Activated naive CD4-positive, alpha-beta T cell treated with anti-CD3 and anti-CD28 coated beads for 36 hours (primary cell): Measurements from ENCODE around the gene OBSCN. TPM values are rescaled to one million over a fixed set of nuclear protein-coding genes. Genes with fewer than 3 reads are reported as not detected.
A peak's percentile ranks its signal among the peaks of the same experiment; 100 is the strongest.

Experiments
- CTCF ChIA-PET: fragments of 350-600 bp; sonication (Branson Sonifier 250); formaldehyde crosslinking; loops from one replicate; lab custom pipeline; 2021; ENCODE audit warnings: antibody characterized with exemption; lab: Charles Lee
- DNase-seq: peaks from one replicate; pipeline ENCODE4 v3.0.0-alpha.2; 2020
- H3K27ac Mint-ChIP-seq: one replicate; pipeline ENCODE4 v1.8.0; 2021; ENCODE audit warnings: mild to moderate bottlenecking, mixed read lengths
- H3K27me3 Mint-ChIP-seq: one replicate; pipeline ENCODE4 v1.8.0; 2021; ENCODE audit warnings: low read depth, mixed read lengths
- H3K36me3 Mint-ChIP-seq: one replicate; pipeline ENCODE4 v1.8.0; 2021; ENCODE audit warnings: low read depth, mixed read lengths
- H3K4me1 Mint-ChIP-seq: one replicate; pipeline ENCODE4 v1.8.0; 2021; ENCODE audit warnings: low read depth, mixed read lengths
- H3K4me3 Mint-ChIP-seq: one replicate; pipeline ENCODE4 v1.8.0; 2021; ENCODE audit warnings: mild to moderate bottlenecking, moderate library complexity, mixed read lengths
- H3K9me3 Mint-ChIP-seq: one replicate; pipeline ENCODE4 v1.8.0; 2021; ENCODE audit warnings: mixed read lengths
- intact Hi-C: fragments of 100-400 bp; cut with micrococcal nuclease; formaldehyde crosslinking; loops from one replicate; pipeline ENCODE4 v1.15.1; 2023
- total RNA-seq, 2 experiments: library from RNA; stranded (reverse); gene quantifications; one replicate each; pipeline ENCODE4 v1.2.3, GENCODE V29; 2021

Gene OBSCN
- total RNA-seq, 2 experiments from 2014 or later = 11.5 to 13.5 TPM

DNA sequence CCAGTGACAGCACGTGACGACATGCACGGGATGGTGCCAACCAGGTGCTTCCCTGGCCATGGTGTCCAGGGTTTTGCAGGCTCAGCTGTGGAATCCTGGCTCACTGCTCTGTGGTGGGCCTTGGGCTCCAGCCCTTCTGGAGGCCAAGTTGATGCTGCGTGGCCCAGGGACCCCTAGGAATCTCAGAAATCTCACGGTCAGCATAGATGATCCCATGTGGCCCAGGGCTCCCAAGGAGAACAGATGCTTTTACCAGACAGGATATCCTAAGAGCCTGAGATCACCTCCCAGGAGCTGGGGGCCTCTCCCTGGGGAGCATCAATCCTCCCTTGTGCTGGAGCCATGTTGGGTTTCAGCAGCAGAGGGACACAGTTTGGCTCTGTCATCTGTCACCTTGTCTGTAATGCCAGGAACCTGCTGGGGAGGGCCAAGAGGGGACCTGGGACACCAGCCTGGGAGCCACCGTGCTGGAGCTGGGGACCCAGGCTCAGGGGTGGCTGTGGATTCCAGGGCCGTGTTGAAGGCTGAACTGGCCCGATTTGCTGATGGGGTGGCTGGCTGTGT is 134.9 kb downstream of the OBSCN start:
- H3K36me3 Mint-ChIP-seq = peaks cover 4% of the 10 kb centered on the region
- no peaks in the 10 kb centered on the region for H3K4me1 Mint-ChIP-seq
- H3K9me3 Mint-ChIP-seq = peaks cover 9% of the 10 kb centered on the region
- intact Hi-C loops = no loop called here
- CTCF ChIA-PET = interaction anchor here (0.7 kb wide), 1 partner anchor 726 kb away, joined by 3 read pairs; no protein-coding TSS in a partner anchor
- DNase-seq = peak; percentile 2
- H3K27ac Mint-ChIP-seq = no peak overlapping the region
- no peak overlapping the region for H3K4me3 Mint-ChIP-seq
- H3K27me3 Mint-ChIP-seq = no peaks in the 10 kb centered on the region

GRCh38 chr1:228343191-228343661 is 135.4 kb downstream of the OBSCN start:
- H3K9me3 Mint-ChIP-seq = peaks cover 9% of the 10 kb centered on the region
- H3K36me3 Mint-ChIP-seq = peaks cover 4% of the 10 kb centered on the region
- H3K27me3 Mint-ChIP-seq = no peaks in the 10 kb centered on the region
- intact Hi-C loops = no loop called here
- DNase-seq = peak; percentile 0
- no peak overlapping the region for H3K27ac Mint-ChIP-seq
- H3K4me3 Mint-ChIP-seq = no peak overlapping the region
- CTCF ChIA-PET = no interaction called here
- H3K4me1 Mint-ChIP-seq = no peaks in the 10 kb centered on the region

- Mint-ChIP-seq H3K36me3 (peaks cover 3% of the 10 kb centered on the region), H3K4me1 (no peaks in the 10 kb centered on the region), H3K9me3 (peaks cover 9% of the 10 kb centered on the region), H3K27ac (no peak overlapping the region), H3K4me3 (no peak overlapping the region), H3K27me3 (no peaks in the 10 kb centered on the region)
- intact Hi-C loops = no loop called here
- no peak for DNase-seq
- CTCF ChIA-PET = no interaction called here
Measured at GRCh38 chr1:228344631-228345072, 136.8 kb downstream of the OBSCN start.

- CTCF ChIA-PET = no interaction called here
- DNase-seq = no peak
- no peak overlapping the region for H3K27ac Mint-ChIP-seq
- intact Hi-C loops = no loop called here
- no peaks in the 10 kb centered on the region for H3K27me3 Mint-ChIP-seq
- peaks cover 3% of the 10 kb centered on the region for H3K36me3 Mint-ChIP-seq
- no peaks in the 10 kb centered on the region for H3K4me1 Mint-ChIP-seq
- no peak overlapping the region for H3K4me3 Mint-ChIP-seq
- H3K9me3 Mint-ChIP-seq = peaks cover 9% of the 10 kb centered on the region
Measured at GRCh38 chr1:228345201-228345930, 137.5 kb downstream of the OBSCN start.

GRCh38 chr1:228346731-228347130 is 138.9 kb downstream of the OBSCN start:
- intact Hi-C loops = no loop called here
- Mint-ChIP-seq H3K27ac (no peak overlapping the region), H3K4me3 (no peak overlapping the region), H3K36me3 (peaks cover 4% of the 10 kb centered on the region), H3K9me3 (peaks cover 9% of the 10 kb centered on the region), H3K4me1 (no peaks in the 10 kb centered on the region), H3K27me3 (no peaks in the 10 kb centered on the region)
- CTCF ChIA-PET = no interaction called here
- DNase-seq = no peak

GRCh38 chr1:228347181-228347580 is 139.3 kb downstream of the OBSCN start:
- H3K27ac Mint-ChIP-seq = no peak overlapping the region
- no peaks in the 10 kb centered on the region for H3K4me1 Mint-ChIP-seq
- no peak overlapping the region for H3K4me3 Mint-ChIP-seq
- peaks cover 4% of the 10 kb centered on the region for H3K36me3 Mint-ChIP-seq
- intact Hi-C loops = no loop called here
- DNase-seq = no peak
- H3K27me3 Mint-ChIP-seq = no peaks in the 10 kb centered on the region
- H3K9me3 Mint-ChIP-seq = peaks cover 9% of the 10 kb centered on the region
- CTCF ChIA-PET = no interaction called here

DNA sequence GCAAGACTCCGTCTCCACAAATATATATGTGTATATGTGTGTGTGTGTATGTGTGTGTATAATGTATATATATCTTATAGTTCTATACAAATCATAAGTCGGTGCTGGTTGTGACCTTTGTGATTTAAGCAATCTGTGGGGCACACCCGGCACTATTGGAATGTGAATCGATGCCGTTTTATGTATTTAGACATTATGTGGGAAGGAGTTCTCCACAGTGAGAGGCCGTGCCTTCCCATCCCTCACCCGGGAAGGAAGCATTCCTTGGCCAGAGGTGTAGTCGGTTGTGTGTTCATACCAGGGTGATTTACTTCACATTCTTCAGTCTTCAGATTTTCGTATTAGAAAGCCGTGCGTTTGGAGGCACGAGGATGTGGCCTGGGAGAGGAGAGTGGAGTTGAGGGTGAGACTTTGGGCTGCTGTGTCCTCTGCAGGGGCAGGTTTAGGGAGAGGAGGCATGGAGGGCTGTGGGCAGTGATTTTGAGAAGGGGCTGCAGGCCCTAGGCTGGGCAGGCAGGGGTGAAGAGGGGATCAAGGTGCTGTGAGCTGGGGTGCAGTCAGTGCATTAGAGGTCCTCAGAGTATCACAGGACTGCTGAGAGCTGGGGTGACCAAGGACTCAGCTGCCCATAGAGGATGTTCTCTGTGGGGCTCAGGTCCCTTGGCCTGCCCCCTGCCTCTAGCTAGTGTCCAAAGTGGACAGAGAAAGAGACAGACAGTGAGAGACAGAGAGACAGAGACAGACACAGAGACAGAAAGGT is 141.0 kb downstream of the OBSCN start:
- CTCF ChIA-PET = no interaction called here
- no peak for DNase-seq
- Mint-ChIP-seq H3K4me1 (no peaks in the 10 kb centered on the region), H3K4me3 (no peak overlapping the region), H3K9me3 (peaks cover 4% of the 10 kb centered on the region), H3K27ac (no peak overlapping the region), H3K27me3 (no peaks in the 10 kb centered on the region), H3K36me3 (peaks cover 3% of the 10 kb centered on the region)
- intact Hi-C loops = no loop called here

DNA sequence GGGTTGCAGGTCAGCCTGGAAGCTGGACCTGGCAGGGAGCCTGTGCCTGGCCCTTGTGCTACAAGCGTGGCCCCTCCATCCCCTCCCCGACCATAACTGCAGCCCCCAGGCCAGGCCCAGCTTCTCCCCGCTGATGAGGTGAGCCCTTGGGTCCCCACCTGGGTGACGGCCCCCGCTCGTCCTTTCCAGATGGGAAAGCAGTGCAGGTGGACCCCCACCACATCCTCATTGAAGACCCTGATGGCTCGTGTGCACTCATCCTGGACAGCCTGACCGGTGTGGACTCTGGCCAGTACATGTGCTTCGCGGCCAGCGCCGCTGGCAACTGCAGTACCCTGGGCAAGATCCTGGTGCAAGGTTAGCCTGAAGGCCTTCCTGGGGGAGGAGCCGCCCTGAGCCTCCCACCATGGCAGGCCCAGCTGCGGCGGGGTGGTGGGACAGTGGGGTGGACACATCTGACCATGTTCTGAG is 141.9 kb downstream of the OBSCN start:
- CTCF ChIA-PET = no interaction called here
- Mint-ChIP-seq H3K4me3 (no peak overlapping the region), H3K36me3 (peaks cover 1% of the 10 kb centered on the region), H3K27ac (no peak overlapping the region), H3K9me3 (no peaks in the 10 kb centered on the region), H3K4me1 (no peaks in the 10 kb centered on the region), H3K27me3 (no peaks in the 10 kb centered on the region)
- no peak for DNase-seq
- intact Hi-C loops = no loop called here

GRCh38 chr1:228350179-228350742 is 142.4 kb downstream of the OBSCN start:
- H3K27me3 Mint-ChIP-seq = no peaks in the 10 kb centered on the region
- H3K4me3 Mint-ChIP-seq = no peak overlapping the region
- CTCF ChIA-PET = no interaction called here
- H3K36me3 Mint-ChIP-seq = peaks cover 1% of the 10 kb centered on the region
- no peak for DNase-seq
- H3K4me1 Mint-ChIP-seq = no peaks in the 10 kb centered on the region
- H3K27ac Mint-ChIP-seq = no peak overlapping the region
- no peaks in the 10 kb centered on the region for H3K9me3 Mint-ChIP-seq
- intact Hi-C loops = no loop called here

DNA sequence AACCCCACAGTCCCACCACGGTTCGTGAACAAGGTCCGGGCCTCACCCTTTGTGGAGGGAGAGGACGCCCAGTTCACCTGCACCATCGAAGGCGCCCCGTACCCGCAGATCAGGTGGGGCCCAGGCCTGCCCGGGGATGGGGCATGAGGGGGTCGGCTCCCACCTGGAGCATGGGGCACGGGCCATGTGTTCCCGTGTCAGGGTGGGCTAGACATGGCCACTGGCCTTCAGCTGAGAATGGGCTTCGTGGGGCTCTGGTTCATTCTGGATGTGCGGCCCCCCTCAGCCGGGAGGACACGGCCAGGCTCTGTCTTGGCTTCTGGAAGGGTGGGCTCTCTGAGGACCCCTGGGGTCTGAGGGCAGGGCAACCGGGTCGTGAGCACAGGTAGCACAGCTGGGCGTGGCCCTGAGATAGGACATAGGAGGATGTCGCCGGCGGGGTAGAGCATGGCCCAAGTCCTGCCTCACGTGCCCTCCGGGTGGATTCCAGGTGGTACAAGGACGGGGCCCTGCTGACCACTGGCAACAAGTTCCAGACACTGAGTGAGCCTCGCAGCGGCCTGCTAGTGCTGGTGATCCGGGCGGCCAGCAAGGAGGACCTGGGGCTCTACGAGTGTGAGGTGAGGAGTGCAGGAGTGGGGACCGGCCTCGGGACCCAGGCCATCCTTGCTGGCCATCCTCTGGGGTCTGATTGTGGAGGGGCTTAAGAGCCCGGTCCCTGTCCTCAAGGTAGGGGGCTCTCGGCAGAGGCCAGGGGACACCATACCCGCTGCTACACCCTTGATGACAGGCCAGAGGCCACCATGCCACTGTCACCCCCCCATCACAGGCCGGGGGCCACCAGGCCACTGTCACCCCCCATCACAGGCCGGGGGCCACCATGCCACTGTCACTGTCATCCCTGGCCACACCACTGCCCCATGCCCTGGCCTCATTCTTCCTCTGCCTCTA is 143.3 kb downstream of the OBSCN start:
- Mint-ChIP-seq H3K4me1 (no peaks in the 10 kb centered on the region), H3K27me3 (no peaks in the 10 kb centered on the region), H3K4me3 (no peak overlapping the region), H3K27ac (no peak overlapping the region), H3K36me3 (peaks cover 1% of the 10 kb centered on the region), H3K9me3 (no peaks in the 10 kb centered on the region)
- no peak for DNase-seq
- CTCF ChIA-PET = no interaction called here
- intact Hi-C loops = no loop called here

GRCh38 chr1:228351850-228352249 is 144.0 kb downstream of the OBSCN start:
- Mint-ChIP-seq H3K9me3 (no peaks in the 10 kb centered on the region), H3K4me1 (no peaks in the 10 kb centered on the region), H3K4me3 (no peak overlapping the region), H3K36me3 (peaks cover 1% of the 10 kb centered on the region), H3K27ac (no peak overlapping the region), H3K27me3 (no peaks in the 10 kb centered on the region)
- DNase-seq = no peak
- CTCF ChIA-PET = no interaction called here
- intact Hi-C loops = no loop called here
